ENCODE data around the gene NR1H3.
A peak's percentile ranks its signal among the peaks of the same experiment; 100 is the strongest.
"Not testable (repeated sequence)": the region's sequence is repeated elsewhere in the genome, so short reads cannot be mapped to it uniquely, and the experiment has no call there.

Gene NR1H3

GRCh38 chr11:47257517-47258316 is at the start of gene NR1H3:
Gene NR1H3, plus strand, starts transcription at chr11:47257996. Its CDS starts 1,221 bp downstream, at chr11:47259217.
- peak; percentile 53 for TF ChIP-seq CTCF (IDR thresholded peaks at IDR 0.05; ENCODE audit: extremely low read depth, insufficient read depth, missing control alignments)
- peak; percentile 42 for DNase-seq (ENCODE audit: low spot score)
- in situ Hi-C loops (cut with MboI; ENCODE audit: low pct_unique_long_range_greater_than_20kb, low sequenced_read_pairs, unreplicated experiment) = no loop called here

- DNase-seq (ENCODE audit: low spot score); in situ Hi-C loops (cut with MboI; ENCODE audit: low pct_unique_long_range_greater_than_20kb, low sequenced_read_pairs, unreplicated experiment): not testable (repeated sequence)
Measured at GRCh38 chr11:47208008-47208552, 49.7 kb upstream of the NR1H3 start.

GRCh38 chr11:47208628-47209027 is 49.2 kb upstream of the NR1H3 start:
- in situ Hi-C loops (cut with MboI; ENCODE audit: low pct_unique_long_range_greater_than_20kb, low sequenced_read_pairs, unreplicated experiment) = no loop called here
- TF ChIP-seq CTCF (IDR thresholded peaks at IDR 0.05; ENCODE audit: extremely low read depth, insufficient read depth, missing control alignments) = no peak
- DNase-seq (ENCODE audit: low spot score) = no peak

GRCh38 chr11:47212938-47213337 is 44.9 kb upstream of the NR1H3 start:
- TF ChIP-seq CTCF (IDR thresholded peaks at IDR 0.05; ENCODE audit: extremely low read depth, insufficient read depth, missing control alignments) = no peak
- in situ Hi-C loops (cut with MboI; ENCODE audit: low pct_unique_long_range_greater_than_20kb, low sequenced_read_pairs, unreplicated experiment) = no loop called here
- DNase-seq (ENCODE audit: low spot score) = peak; percentile 14

- DNase-seq (ENCODE audit: low spot score) = peak; percentile 82
- TF ChIP-seq CTCF (IDR thresholded peaks at IDR 0.05; ENCODE audit: extremely low read depth, insufficient read depth, missing control alignments) = no peak
- in situ Hi-C loops (cut with MboI; ENCODE audit: low pct_unique_long_range_greater_than_20kb, low sequenced_read_pairs, unreplicated experiment) = no loop called here
Measured at GRCh38 chr11:47213950-47214565, 43.7 kb upstream of the NR1H3 start.

GRCh38 chr11:47215366-47215910 is 42.4 kb upstream of the NR1H3 start:
- DNase-seq (ENCODE audit: low spot score) = peak; percentile 23
- in situ Hi-C loops (cut with MboI; ENCODE audit: low pct_unique_long_range_greater_than_20kb, low sequenced_read_pairs, unreplicated experiment) = no loop called here
- no peak for TF ChIP-seq CTCF (IDR thresholded peaks at IDR 0.05; ENCODE audit: extremely low read depth, insufficient read depth, missing control alignments)

Data from GM13977 (cell line).